ENCODE results near the gene ACMSD. TPM values are rescaled to one million over a fixed set of nuclear protein-coding genes. Genes with fewer than 3 reads are reported as not detected.

The ACMSD gene
- total RNA-seq, 1 donor, result not detected

GRCh38 chr2:134869946-134870736 is 31.7 kb downstream of the ACMSD start:
- Histone ChIP-seq H3K27me3 (ENCODE audit: insufficient read depth, low read length) (no peaks in the 10 kb centered on the region), H3K9me3 (ENCODE audit: low read depth, low read length) (no peaks in the 10 kb centered on the region), H3K4me3 (ENCODE audit: insufficient read depth, low read length) (no peak overlapping the region), H3K4me1 (ENCODE audit: insufficient read depth, low read length) (peaks cover 11% of the 10 kb centered on the region), H4K20me1 (ENCODE audit: insufficient read depth, low read length) (no peaks in the 10 kb centered on the region), H3K27ac (ENCODE audit: low read depth, low read length) (no peak overlapping the region), H3K4me2 (ENCODE audit: insufficient read depth, low read length) (no peak overlapping the region), H3K79me2 (ENCODE audit: insufficient read depth, low read length) (no peaks in the 10 kb centered on the region), H3K36me3 (ENCODE audit: insufficient read depth, low read length) (no peaks in the 10 kb centered on the region), H2AFZ (ENCODE audit: low read length) (no peak overlapping the region)
- TF ChIP-seq CTCF (IDR thresholded peaks at IDR 0.05; ENCODE audit: extremely low read depth, low read depth, low read length), result no peak
- DNase-seq (ENCODE audit: insufficient read length, low spot score, missing footprints), result no peak

GRCh38 chr2:134873152-134873551 is 34.7 kb downstream of the ACMSD start:
- Histone ChIP-seq H3K27me3 (ENCODE audit: insufficient read depth, low read length) (no peaks in the 10 kb centered on the region), H3K27ac (ENCODE audit: low read depth, low read length) (no peak overlapping the region), H4K20me1 (ENCODE audit: insufficient read depth, low read length) (no peaks in the 10 kb centered on the region), H3K4me2 (ENCODE audit: insufficient read depth, low read length) (no peak overlapping the region), H2AFZ (ENCODE audit: low read length) (no peak overlapping the region), H3K79me2 (ENCODE audit: insufficient read depth, low read length) (no peaks in the 10 kb centered on the region), H3K36me3 (ENCODE audit: insufficient read depth, low read length) (no peaks in the 10 kb centered on the region), H3K9me3 (ENCODE audit: low read depth, low read length) (no peaks in the 10 kb centered on the region), H3K4me3 (ENCODE audit: insufficient read depth, low read length) (no peak overlapping the region), H3K4me1 (ENCODE audit: insufficient read depth, low read length) (no peaks in the 10 kb centered on the region)
- TF ChIP-seq CTCF (IDR thresholded peaks at IDR 0.05; ENCODE audit: extremely low read depth, low read depth, low read length), result no peak
- no peak for DNase-seq (ENCODE audit: insufficient read length, low spot score, missing footprints)

- Histone ChIP-seq H3K27ac (ENCODE audit: low read depth, low read length) (no peak overlapping the region), H3K4me3 (ENCODE audit: insufficient read depth, low read length) (no peak overlapping the region), H3K27me3 (ENCODE audit: insufficient read depth, low read length) (no peaks in the 10 kb centered on the region), H3K79me2 (ENCODE audit: insufficient read depth, low read length) (no peaks in the 10 kb centered on the region), H3K36me3 (ENCODE audit: insufficient read depth, low read length) (no peaks in the 10 kb centered on the region), H2AFZ (ENCODE audit: low read length) (no peak overlapping the region), H4K20me1 (ENCODE audit: insufficient read depth, low read length) (no peaks in the 10 kb centered on the region), H3K4me1 (ENCODE audit: insufficient read depth, low read length) (no peaks in the 10 kb centered on the region), H3K4me2 (ENCODE audit: insufficient read depth, low read length) (no peak overlapping the region), H3K9me3 (ENCODE audit: low read depth, low read length) (no peaks in the 10 kb centered on the region)
- TF ChIP-seq CTCF (IDR thresholded peaks at IDR 0.05; ENCODE audit: extremely low read depth, low read depth, low read length), result no peak
- DNase-seq (ENCODE audit: insufficient read length, low spot score, missing footprints), result no peak
These were observed 36.9 kb downstream of the ACMSD start for GRCh38 chr2:134875309-134875708.

- Histone ChIP-seq H3K9me3 (ENCODE audit: low read depth, low read length) (no peaks in the 10 kb centered on the region), H3K36me3 (ENCODE audit: insufficient read depth, low read length) (no peaks in the 10 kb centered on the region), H3K79me2 (ENCODE audit: insufficient read depth, low read length) (no peaks in the 10 kb centered on the region), H2AFZ (ENCODE audit: low read length) (no peak overlapping the region), H4K20me1 (ENCODE audit: insufficient read depth, low read length) (no peaks in the 10 kb centered on the region), H3K4me1 (ENCODE audit: insufficient read depth, low read length) (no peaks in the 10 kb centered on the region), H3K4me2 (ENCODE audit: insufficient read depth, low read length) (no peak overlapping the region), H3K4me3 (ENCODE audit: insufficient read depth, low read length) (no peak overlapping the region), H3K27me3 (ENCODE audit: insufficient read depth, low read length) (no peaks in the 10 kb centered on the region), H3K27ac (ENCODE audit: low read depth, low read length) (no peak overlapping the region)
- no peak for DNase-seq (ENCODE audit: insufficient read length, low spot score, missing footprints)
- TF ChIP-seq CTCF (IDR thresholded peaks at IDR 0.05; ENCODE audit: extremely low read depth, low read depth, low read length), result no peak
These were observed 44.4 kb downstream of the ACMSD start for GRCh38 chr2:134882773-134883172.
